ENCODE data around the gene TOPBP1. TPM values are rescaled to one million over a fixed set of nuclear protein-coding genes. Genes with fewer than 3 reads are reported as not detected.
A peak's percentile ranks its signal among the peaks of the same experiment; 100 is the strongest.

The TOPBP1 gene
- total RNA-seq, 1 experiment from 2014 or later: 34.3 TPM

GRCh38 chr3:133575086-133575485, 86.7 kb downstream of the TOPBP1 start:
- no peaks in the 10 kb centered on the region for H3K9me3 Mint-ChIP-seq
- H3K27me3 Mint-ChIP-seq (ENCODE audit: low read depth): no peaks in the 10 kb centered on the region
- no peak for TF ChIP-seq USF1 (CRISPR knock-in tag; IDR thresholded peaks at IDR 0.05)
- TF ChIP-seq NR3C1 (CRISPR knock-in tag; conservative IDR thresholded peaks at IDR 0.05; ENCODE audit: low read depth): no peak
- ChIA-PET CTCF (interaction anchor here (0.8 to 1.1 kb wide), 2 partner anchors 81 to 88 kb away, joined by 3 to 8 read pairs; no protein-coding TSS in a partner anchor), POLR2A (no interaction called here)
- DNase-seq (ENCODE audit: low spot score) (no peak), ATAC-seq (no peak)
- peaks cover 36% of the 10 kb centered on the region for H3K4me1 Mint-ChIP-seq
- peaks cover 50% of the 10 kb centered on the region for H3K36me3 Mint-ChIP-seq
- H3K4me3 Mint-ChIP-seq: peak overlapping the region; percentile 97
- H3K27ac Mint-ChIP-seq: peak overlapping the region; percentile 91

GRCh38 chr3:133574260-133574881, 87.4 kb downstream of the TOPBP1 start:
- ATAC-seq (peak; percentile 2), DNase-seq (ENCODE audit: low spot score) (peak; percentile 69)
- Mint-ChIP-seq H3K27me3 (ENCODE audit: low read depth) (no peaks in the 10 kb centered on the region), H3K27ac (peak overlapping the region; percentile 91), H3K4me3 (peak overlapping the region; percentile 97), H3K9me3 (no peaks in the 10 kb centered on the region), H3K36me3 (peaks cover 46% of the 10 kb centered on the region), H3K4me1 (peaks cover 36% of the 10 kb centered on the region)
- ChIA-PET POLR2A (no interaction called here), CTCF (interaction anchor here (0.7 to 1.5 kb wide), 6 partner anchors 17 to 107 kb away, joined by 3 to 8 read pairs (median 4); no protein-coding TSS in a partner anchor)
- TF ChIP-seq FOXP1 (CRISPR knock-in tag; IDR thresholded peaks at IDR 0.05; ENCODE audit: borderline replicate concordance) (peak; percentile 20; the same call in 1 of the 2 replicates), MAX (CRISPR knock-in tag; IDR thresholded peaks at IDR 0.05) (peak; percentile 16; the same call in 1 of the 2 replicates), USF2 (CRISPR knock-in tag; IDR thresholded peaks at IDR 0.05) (peak; percentile 92), ZNF232 (CRISPR knock-in tag; IDR thresholded peaks at IDR 0.05) (no peak), ARID4B (CRISPR knock-in tag; IDR thresholded peaks at IDR 0.05; ENCODE audit: borderline replicate concordance) (0 out of 2 replicates have a peak, but pooled peaks have one; percentile 42), TEAD1 (CRISPR knock-in tag; IDR thresholded peaks at IDR 0.05) (0 out of 2 replicates have a peak, but pooled peaks have one; percentile 31), FOXK1 (CRISPR knock-in tag; IDR thresholded peaks at IDR 0.05) (peak; percentile 30; the same call in 1 of the 2 replicates), NFYB (CRISPR knock-in tag; conservative IDR thresholded peaks at IDR 0.05; ENCODE audit: low read depth) (no peak), EMX1 (CRISPR knock-in tag; IDR thresholded peaks at IDR 0.05) (no peak), USF1 (CRISPR knock-in tag; IDR thresholded peaks at IDR 0.05) (peak; percentile 87), ZNF281 (CRISPR knock-in tag; IDR thresholded peaks at IDR 0.05) (no peak)
